ENCODE results near the gene AFF3.
"Not testable (repeated sequence)": the region's sequence is repeated elsewhere in the genome, so short reads cannot be mapped to it uniquely, and the experiment has no call there.

Gene AFF3

DNA sequence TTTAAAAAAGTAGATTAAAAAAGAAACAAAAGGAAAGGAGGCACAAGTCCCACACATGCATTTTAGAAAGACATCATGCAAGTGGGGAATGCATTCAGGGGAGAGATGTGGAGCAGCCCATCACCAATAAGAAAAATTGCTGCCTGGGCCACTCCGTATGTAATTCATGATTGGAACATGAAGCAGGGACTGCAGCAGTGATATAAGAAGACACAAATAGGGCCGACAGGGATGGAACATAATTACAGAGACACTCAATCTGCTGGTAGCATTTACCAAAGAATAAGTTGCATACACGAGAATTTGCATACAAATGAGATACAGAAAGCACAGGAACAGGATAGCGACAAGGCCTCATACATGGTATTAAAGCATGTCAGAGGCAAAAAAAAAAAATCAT, 6.5 kb upstream of the AFF3 start:
- no peak for DNase-seq

DNA sequence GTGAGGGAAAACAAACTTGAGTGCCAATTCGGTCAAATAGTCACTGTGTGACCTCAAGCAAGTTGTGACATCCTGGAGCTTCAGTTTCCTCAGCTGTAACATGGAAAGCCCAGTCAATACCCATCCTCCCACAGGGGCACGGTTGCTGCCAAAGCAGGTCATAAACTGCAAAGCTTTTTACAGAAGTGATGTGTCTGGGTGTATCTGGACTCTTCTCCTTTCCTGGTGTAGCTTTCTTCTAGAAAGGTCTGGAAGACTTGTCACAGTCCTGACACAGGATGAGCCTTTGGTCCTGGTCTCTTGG, 4.2 kb upstream of the AFF3 start:
- DNase-seq: no peak

DNA sequence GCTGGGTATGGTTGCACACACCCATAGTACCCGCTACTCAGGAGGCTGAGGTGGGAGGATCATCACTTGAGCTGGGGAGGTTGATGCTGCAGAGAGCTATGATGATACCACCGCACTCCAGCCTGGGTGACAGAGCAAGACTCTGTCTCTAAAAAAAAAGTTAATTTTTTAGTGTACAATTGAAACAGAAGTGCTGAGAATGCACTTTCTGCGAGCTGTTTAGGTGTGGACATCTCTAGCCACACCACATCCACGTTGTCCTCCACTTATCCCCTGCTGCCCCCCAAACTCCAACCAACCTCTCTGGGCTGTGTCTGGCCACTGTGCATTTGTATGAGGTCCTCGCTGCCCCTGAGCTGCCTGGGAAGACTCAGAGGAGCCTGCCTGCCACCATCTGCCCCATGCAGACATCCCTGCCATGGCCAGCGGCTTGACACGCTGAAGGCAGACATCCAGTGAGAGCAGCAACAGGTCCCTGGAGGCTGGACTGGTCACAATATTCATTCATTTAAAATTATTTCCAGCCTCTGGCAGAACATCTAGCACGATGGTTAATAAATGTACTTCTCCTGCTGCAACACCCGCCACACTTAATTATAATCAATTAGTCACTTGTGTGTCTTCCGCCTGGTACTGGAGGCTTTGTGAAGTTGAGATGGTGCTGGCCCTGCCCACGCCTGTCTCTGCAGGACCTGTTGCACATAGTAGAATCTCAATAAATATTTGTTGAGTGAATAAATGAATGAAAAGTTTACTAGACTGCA, 3.7 kb upstream of the AFF3 start:
- no peak for DNase-seq

DNA sequence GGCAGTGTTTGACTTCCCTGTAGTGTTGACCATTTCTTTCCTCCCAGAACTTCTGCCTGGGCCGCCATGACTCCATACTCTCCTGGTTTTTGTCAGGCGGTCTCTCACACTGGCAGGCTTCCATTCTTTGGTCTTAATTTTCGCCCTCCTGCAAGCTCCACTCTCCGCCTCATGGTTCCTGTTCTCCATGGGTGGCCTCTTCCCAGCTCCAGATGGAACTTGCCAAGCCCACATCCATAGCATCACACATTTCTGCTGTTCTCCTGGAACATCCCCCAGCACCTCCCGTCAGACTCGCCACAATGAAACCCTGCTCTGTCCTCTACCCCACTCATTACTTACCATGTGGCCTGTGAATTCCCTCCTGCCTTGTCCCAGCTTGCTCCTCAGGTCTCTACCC, 896 bp upstream of the AFF3 start:
- DNase-seq: no peak

DNA sequence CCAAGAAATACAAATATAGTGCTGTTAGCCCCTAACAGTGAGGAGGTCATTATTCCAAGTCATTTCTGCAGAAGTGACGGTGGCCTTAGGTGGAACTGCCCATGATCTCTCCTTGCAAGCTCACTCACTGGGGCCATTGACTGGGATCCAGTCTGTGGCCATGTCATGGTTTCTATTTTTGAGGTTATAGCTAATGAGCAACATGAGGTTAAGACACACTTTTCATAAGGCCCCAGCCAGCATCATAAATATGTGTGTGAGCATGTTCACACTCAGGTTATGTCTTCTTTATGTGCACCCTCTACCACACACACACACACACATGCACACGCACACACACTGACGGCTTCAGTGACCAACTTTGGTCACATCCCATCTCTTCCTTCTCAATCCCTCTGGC, 484 bp downstream of the AFF3 start:
- DNase-seq: no peak

DNA sequence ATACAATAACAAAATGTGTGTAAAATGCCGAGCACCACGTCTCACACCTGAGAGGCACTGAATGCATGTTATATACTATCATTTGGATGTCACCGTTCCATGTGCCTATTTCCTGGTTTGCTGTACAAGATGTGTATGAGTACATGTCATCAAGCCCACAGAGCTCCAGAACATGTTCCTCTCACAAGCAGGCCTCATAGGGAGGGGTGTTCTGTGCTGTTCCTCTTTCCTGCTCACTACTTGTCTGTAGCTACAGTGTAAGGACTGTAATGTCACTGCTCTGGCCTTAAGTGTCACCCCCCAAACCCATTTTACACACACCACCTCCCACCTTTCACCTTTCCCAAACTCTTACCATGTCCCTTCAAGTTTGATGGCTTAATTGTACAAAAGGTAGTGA, 1.8 kb downstream of the AFF3 start:
- DNase-seq: no peak

DNA sequence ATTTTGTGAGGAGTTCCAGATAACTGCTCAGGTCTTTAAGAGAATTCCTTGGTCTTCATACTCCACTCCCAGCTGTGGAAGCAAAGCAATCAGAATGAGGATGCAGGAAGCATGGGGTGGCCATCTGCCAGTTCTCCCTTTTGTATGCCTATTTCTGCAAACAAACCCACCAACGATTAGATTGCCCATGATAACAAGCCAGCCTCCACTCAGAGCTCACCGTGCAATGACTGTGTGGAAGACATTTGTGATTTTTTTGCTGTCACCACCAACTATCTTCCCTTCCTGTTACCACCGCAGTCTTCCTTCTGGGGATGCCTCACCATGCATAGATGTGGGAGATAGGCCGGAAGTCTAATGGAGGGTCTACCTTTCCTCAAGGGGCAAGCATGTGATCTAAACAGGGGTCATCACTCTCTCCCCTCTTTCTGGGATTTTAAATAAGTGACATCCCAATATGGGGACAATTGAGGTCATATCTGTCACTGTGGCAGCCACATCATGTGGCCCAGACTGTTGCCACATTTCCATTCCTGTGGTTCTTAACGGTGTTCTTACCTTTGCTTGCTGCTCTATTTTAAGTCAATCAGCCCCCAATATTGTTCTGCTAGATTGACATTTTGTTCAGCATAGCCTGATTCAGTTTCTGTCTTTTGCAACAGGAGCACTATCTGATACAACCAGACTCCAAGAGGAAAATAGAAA, 4.4 kb downstream of the AFF3 start:
- no peak for DNase-seq

DNA sequence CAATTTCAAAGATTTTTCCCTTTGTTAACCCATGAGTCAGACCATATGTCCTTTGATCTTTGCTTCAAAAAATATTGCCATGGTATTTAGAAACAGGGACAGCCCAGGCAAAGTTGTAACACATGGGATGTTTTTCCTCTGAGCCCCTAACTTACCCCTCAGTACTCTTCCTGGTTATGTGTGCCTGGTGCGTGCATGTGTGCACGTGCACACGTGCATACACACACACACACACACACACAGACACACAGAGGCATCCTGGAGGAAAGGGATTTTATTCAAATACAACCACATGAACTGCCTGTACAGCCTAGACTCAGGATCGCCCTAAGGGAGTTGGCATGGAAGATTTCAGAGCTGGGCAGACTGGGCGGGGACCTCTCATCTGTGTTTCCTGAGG, 5.1 kb downstream of the AFF3 start:
- DNase-seq: no peak

DNA sequence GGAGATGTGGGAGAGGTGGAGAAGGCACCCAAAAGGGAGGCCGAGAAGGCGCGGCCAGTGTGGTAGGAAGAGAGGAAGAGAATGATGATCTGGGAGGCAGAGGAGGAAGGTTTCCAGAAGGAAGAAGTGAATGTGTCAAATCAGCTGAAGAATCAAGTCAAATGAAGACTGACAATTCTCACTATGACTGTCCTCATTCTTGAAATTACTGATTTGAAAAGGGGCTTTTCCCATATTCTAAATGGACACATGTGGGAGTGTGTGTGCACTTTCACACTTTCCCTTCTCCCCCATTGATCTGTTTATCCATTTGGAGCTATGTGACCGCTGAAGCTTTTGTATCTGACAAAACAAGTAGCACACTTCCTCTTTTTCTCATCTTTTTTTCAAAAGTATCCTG, 6.1 kb downstream of the AFF3 start:
- DNase-seq: no peak

DNA sequence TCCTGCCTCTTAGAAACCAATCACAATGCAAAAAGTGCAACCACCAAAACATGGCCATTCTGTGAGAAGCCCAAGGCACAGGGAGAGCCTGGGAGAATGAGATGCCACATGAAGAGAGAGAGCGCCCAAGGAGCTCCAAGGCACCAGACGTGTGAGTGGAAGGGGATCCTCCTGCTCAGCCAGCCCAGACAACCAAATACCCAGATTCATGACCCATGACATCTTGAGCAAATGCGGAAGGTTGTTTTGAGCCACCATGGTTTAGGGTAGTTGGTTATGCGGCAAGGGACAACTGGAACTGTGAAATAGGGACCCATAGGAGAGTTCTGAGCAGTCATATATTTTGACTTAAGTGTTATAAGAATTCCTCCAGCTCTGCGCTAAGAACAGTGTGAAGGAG, 7.0 kb downstream of the AFF3 start:
- DNase-seq: no peak

DNA sequence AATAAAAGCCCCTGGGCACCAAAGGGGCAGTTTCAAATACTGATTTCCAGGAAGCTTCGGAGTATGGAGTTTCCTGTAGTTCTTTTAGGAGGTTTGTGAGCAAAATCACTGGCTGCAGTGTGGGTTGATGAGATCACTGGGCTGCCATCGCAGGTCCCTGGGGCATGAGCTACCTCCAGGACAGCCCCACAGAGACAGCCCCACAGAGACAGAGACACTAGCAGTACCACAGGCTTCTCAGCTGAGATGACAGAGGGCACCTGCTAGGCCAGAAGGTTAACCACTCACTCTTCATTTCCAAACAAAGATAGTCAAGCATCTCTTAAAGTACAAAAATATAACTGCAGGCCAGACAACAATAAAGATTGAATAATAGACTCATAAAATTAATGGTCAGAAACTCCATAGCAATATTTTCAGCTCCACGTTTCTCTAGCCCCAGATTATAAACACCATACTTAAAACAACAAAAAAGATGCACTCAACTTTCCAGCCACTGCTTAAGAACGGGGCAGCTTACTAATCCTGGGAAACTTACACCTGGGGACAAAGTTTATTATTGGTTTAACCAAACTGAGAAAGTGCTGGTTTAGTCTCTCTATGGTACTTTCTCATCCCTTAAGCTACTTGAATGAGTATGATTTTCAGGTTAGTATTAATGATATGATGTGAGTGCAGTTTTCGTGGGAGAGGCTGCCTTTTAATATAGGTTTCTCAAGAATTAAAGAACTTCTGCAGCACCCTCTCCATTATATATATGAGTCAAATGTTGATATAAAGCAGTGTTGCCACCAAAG, 11.6 kb downstream of the AFF3 start:
- DNase-seq: no peak

DNA sequence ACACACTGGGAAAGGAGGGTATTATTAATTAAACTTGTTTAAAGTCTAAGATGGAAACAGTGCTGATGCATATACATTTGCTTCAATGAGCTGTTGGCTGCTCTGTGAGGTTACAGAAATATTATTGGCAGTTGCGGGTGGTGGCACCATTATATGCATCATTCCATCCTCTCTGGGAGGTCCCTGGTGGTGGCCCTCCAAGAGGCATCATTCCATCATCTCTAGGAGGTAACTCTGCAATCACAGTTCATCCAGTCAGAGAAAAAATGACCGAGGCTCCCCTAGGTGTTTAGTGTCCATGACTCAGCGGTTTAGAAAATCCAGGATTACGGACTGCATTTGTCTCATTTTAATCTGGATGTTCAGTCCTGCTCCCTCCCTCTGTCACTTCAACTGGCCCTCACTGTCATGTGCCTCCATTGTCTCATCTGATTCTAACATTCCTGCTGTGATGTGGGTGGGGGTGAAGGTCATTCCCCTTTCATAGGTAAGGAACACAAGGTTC, 15.4 kb downstream of the AFF3 start:
- DNase-seq: no peak

DNA sequence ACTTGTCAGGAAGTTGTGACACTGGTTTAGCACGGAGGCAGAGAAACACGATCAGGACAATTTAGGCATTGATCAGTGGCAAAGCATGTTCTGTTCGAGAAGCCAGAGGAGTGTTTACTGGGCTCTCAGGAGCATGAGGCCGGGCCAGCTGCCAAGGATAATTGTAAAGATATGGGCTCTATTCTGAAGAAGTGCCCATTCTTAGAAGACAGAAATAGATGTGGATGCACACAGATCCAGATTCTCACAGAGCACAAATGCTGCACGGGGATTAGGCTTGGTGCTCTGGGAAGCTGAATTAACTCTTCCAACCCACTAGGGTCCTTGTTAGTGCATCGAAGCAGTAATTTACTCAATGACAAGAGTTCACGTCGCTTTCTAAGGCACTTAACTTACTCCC, 16.2 kb downstream of the AFF3 start:
- DNase-seq: no peak

DNA sequence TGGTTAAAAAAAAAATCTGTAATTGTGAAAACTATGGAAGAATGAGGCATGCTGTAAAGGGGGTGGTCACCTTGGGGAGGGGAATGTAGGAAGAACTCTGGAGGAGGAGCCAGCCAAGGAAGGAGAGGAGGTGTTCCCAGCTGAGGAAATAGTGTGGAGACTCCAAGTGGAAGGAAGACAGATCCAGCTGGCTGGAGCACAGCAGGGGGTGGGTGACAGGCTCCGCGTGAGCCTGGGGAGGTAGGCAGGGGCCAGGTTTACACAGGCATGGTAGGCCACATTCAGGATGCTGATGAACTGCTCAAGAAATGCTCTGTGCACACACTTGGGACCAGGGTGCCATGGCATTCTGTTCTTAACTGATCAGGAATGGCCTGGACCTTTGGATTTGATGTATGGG, 16.8 kb downstream of the AFF3 start:
- no peak for DNase-seq

DNA sequence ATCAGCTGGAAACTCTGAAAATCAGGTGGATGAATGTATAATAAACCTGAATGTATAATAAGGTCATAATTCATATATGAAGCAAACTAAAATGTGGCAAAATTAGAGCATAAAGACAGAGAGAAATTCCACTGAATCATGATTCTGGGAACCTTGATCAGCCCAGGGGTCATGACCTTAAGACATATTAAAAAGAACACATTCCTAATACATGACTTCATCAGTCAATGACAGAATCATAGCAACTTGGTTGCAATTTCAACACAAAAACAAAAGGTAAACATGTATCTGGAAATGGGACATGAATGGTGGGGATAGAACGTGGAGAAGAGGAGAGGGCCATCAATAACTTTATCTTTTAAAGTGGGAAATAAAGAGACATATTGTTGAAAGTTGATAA, 17.6 kb downstream of the AFF3 start:
- DNase-seq: no peak

DNA sequence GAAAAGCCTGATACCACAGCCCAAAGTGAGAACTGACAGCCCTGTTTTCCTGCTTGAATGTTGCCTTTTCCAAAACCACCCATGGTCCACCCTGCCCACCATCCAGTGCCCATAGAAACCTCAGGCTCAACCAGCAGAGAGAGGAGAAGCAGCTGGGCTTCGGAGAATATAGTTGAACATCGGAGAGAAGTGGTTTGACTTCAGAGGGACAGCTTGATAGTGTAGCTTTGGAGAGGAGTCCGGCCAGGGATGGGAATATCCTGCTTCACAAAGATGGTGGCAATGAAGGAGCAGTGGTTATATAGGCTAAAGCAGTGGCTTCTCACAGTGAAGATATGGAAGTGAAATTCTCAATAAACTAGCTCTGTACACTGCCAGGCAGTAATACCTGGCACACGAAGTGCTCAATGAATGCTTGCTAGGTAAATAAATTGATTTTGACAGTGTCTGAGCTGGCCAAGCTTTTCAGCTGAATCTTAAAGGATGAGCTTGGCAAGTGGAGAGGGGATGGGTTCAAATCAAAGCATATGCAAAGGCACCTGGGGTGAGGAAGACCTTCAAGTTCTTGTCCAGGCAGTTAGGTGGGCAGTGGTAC, 21.2 kb downstream of the AFF3 start:
- DNase-seq: no peak

DNA sequence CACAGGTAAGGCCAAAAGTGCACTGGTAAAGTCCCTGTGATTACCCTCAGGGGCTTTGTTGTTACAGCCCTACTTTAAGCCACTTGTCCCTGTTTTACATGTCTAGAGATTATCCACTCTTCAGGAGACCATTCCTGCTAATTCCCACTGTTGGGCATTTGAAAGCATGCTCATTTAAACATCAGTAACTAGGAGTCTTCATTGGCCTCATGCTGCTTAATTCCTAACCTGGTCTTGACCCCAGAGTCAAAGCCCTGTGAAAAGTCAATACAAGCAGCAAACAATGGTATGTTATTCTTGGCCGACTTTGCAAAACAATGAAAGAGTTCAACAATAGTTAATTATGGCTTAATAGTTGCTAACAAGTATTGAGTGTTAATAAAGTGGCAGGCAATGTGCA, 23.2 kb downstream of the AFF3 start:
- no peak for DNase-seq

DNA sequence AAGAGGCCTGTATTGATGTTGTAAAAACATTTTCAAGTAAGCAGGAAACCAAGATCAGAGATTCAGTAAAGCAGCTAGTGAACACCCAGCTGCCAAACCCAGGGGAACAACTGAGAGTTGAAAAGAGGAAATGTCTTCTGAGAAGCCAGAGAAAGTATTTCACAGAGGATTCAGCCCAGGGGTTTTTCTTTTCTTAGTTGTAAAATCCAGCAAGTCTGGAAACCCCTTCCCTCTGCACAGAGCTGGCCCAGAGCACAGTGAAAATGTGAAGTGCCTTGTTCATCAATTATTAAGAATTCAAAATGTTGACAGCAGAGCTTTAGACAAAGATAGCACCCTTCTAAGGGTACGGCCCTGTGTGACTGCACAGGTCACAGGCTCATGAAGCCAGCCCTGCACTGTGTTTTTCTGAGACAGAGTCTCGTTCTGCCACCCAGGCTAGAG, 28.4 kb downstream of the AFF3 start:
- DNase-seq: no peak

DNA sequence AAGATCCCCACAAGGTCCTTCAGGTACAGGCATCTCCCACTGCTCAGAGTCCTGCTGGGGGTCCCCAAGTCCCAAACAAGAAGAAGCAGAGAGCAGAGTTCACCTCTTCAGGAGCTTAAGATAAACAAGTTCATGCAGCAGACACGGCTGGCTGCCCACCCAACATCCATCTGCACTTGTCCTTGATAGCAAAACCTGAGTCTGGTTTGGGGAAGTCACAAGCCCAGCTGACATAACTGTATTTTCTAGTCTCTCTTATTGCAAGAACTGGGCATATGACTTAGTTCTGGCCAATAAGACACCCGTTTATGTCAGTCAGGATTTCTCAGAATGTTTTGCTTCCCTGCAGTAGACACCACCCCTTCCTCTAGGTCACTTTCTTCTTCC, 31.8 kb downstream of the AFF3 start:
- no peak for DNase-seq

DNA sequence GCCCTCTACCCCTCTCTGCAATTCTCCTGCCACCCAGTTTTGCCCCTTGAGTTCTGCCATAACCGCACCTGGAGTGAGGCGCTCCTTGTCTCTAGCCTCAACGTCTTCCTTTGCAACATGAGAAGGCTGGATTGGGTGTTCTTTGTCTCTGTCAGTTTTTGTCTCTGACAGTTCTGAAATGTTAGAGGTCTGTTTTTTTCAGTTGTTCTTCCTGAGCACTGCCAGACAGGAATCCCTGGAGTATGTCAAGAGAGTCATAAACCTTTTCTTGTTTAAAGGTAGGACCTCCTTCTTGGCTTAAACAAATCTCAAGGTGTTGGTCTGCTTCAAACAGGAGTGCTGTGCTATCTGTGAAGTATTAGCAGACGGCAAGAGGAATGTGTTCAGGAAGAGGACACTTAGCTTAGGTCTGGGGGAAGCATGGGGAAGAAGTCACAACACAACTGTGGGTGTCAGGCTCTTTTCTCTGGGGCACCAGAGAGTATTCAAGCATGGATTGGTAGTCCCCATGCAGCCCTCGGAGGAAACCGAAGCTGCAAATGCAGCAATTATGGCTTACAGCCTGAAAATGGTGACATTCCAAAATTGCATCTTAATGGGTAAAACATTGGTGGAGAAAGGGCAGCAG, 32.3 kb downstream of the AFF3 start:
- no peak for DNase-seq

DNA sequence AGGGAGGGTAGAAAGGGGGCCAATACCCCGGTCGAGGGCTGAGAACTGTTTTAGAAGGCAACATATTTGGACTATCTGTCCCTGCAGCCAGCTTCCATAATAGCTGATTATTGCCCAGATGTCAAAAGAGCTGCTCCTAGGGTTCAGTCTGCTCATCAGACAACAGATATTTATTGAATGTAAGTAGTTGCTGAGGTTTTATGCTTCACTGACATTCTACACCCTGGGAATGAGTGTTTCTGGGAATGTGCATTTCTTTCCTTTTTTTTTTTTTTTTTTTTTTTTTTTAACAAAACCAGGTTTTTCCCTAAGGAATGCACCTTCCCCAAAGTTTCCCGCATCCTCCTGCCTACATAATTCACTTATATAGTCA, 33.8 kb downstream of the AFF3 start:
- not testable (repeated sequence) for DNase-seq

DNA sequence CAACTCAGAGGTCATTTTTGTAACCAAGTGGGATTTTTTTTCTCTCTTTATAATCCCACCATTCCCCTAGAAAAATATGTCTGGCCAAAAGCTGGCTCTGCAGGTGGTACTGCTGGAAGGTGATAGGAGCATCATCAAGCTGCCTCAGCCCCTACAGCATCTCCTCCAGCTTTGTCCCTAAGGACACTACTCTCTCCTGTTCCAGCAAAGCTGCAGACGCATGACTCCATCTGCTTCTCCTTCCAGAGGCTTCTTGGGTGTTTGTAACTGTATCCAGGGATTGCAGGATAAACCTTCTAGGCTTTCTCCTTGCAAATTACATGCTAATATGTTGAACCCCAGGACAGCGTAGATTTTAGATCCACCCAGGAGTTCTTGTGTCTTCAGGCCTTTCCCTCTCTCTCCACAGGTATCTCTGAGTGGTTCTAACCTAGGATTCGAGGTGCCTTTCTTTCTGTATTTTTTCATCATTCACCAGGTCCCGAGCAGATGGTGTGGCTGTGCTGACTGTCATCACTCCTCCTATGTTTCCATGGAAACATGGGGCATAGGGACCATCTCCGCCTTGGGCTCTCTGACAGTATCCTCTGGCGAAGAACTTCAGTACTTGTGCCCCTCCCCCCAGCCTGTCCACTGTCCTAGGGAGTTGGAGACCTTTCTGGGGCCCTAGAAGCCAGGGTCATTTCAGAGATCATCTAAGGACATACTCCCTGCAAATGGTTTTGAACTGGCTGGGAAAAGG, 34.3 kb downstream of the AFF3 start:
- DNase-seq: no peak
